HEK293 (cell line): ENCODE results near the gene CLNK.

Experiments
- CTCF ChIP-seq: fragments of 450-650 bp; formaldehyde crosslinking; IDR thresholded peaks from 2 replicates; pipeline ENCODE4 v1.5.1; 2016; ENCODE audit warnings: missing biosample characterization, missing genetic modification characterization
- YY1 ChIP-seq: fragments of 450-650 bp; formaldehyde crosslinking; IDR thresholded peaks from 2 replicates; pipeline ENCODE4 v1.5.1; 2018; ENCODE audit warnings: missing biosample characterization, missing genetic modification characterization
- ZBTB17 ChIP-seq: fragments of 450-650 bp; formaldehyde crosslinking; IDR thresholded peaks from 2 replicates; pipeline ENCODE4 v1.5.1; 2016; ENCODE audit warnings: missing biosample characterization, missing genetic modification characterization
- ZBTB8A ChIP-seq: fragments of 450-650 bp; formaldehyde crosslinking; IDR thresholded peaks from 2 replicates; pipeline ENCODE4 v1.5.1; 2016; ENCODE audit warnings: missing biosample characterization, missing genetic modification characterization
- ZNF184 ChIP-seq: fragments of 450-650 bp; IDR thresholded peaks from 2 replicates; pipeline ENCODE4 v1.5.1; 2018; ENCODE audit warnings: missing biosample characterization, mild to moderate bottlenecking, missing genetic modification characterization
- ZNF292 ChIP-seq: fragments of 450-650 bp; formaldehyde crosslinking; IDR thresholded peaks from 2 replicates; pipeline ENCODE4 v1.5.1; 2016; ENCODE audit warnings: low read depth, missing biosample characterization, missing genetic modification characterization, borderline replicate concordance
- ZNF350 ChIP-seq: fragments of 450-650 bp; formaldehyde crosslinking; IDR thresholded peaks from 2 replicates; pipeline ENCODE4 v1.5.0; 2017; ENCODE audit warnings: missing biosample characterization, mild to moderate bottlenecking, missing genetic modification characterization
- ZNF404 ChIP-seq: fragments of 450-650 bp; formaldehyde crosslinking; IDR thresholded peaks from 2 replicates; pipeline ENCODE4 v1.5.1; 2017; ENCODE audit warnings: missing biosample characterization, missing genetic modification characterization
- ZNF514 ChIP-seq: fragments of 450-650 bp; formaldehyde crosslinking; IDR thresholded peaks from 2 replicates; pipeline ENCODE4 v1.5.1; 2016; ENCODE audit warnings: missing biosample characterization, missing genetic modification characterization
- ZNF654 ChIP-seq: fragments of 450-650 bp; formaldehyde crosslinking; IDR thresholded peaks from 2 replicates; pipeline ENCODE4 v1.5.1; 2016; ENCODE audit warnings: low read depth, missing biosample characterization, missing genetic modification characterization
- ZNF747 ChIP-seq: fragments of 450-650 bp; formaldehyde crosslinking; IDR thresholded peaks from 2 replicates; pipeline ENCODE4 v1.5.1; 2016; ENCODE audit warnings: missing biosample characterization, missing genetic modification characterization
- ZSCAN30 ChIP-seq: fragments of 450-650 bp; IDR thresholded peaks from 2 replicates; pipeline ENCODE4 v1.5.1; 2018; ENCODE audit warnings: missing biosample characterization, mild to moderate bottlenecking, missing genetic modification characterization, moderate library complexity

GRCh38 chr4:10611673-10612072, 72.9 kb downstream of the CLNK start:
- TF ChIP-seq CTCF (tag by site-specific recombination) (no peak), ZNF350 (tag by site-specific recombination) (no peak), ZSCAN30 (tag by site-specific recombination) (no peak), ZNF747 (no peak), ZNF654 (tag by site-specific recombination) (no peak), ZNF404 (tag by site-specific recombination) (no peak), ZNF184 (no peak), ZNF292 (tag by site-specific recombination) (no peak), YY1 (tag by site-specific recombination) (no peak), ZBTB17 (0 out of 2 replicates have a peak, but pooled peaks have one; percentile 23), ZBTB8A (tag by site-specific recombination) (no peak), ZNF514 (tag by site-specific recombination) (no peak)
